A204.1 (cell line): ENCODE data around the gene CIB1.

Experiments used
- FAIRE-seq: peaks from 2 replicates; lab custom pipeline; 2012; peaks lifted over from hg19 to GRCh38; lab: Jason Lieb, UNC

Gene CIB1

GRCh38 chr15:90214553-90215196 lies 19.1 kb downstream of the CIB1 start:
- FAIRE-seq: no peak

GRCh38 chr15:90213818-90214204 lies 19.9 kb downstream of the CIB1 start:
- no peak for FAIRE-seq

GRCh38 chr15:90213122-90213817 lies 20.5 kb downstream of the CIB1 start:
- no peak for FAIRE-seq

- no peak for FAIRE-seq
Observed at GRCh38 chr15:90212221-90213098, 21.3 kb downstream of the CIB1 start.

- no peak for FAIRE-seq
Observed at GRCh38 chr15:90211440-90212143, 22.1 kb downstream of the CIB1 start.

GRCh38 chr15:90211009-90211408 lies 22.7 kb downstream of the CIB1 start:
- FAIRE-seq: no peak

- no peak for FAIRE-seq
Observed at GRCh38 chr15:90210593-90210992, 23.1 kb downstream of the CIB1 start.

- no peak for FAIRE-seq
Observed at GRCh38 chr15:90209591-90209990, 24.1 kb downstream of the CIB1 start.

GRCh38 chr15:90208356-90208755 lies 25.4 kb downstream of the CIB1 start:
- no peak for FAIRE-seq

- no peak for FAIRE-seq
Observed at GRCh38 chr15:90207252-90207651, 26.5 kb downstream of the CIB1 start.

- no peak for FAIRE-seq
Observed at GRCh38 chr15:90205886-90206285, 27.9 kb downstream of the CIB1 start.

- FAIRE-seq: no peak
Observed at GRCh38 chr15:90205050-90205848, 28.5 kb downstream of the CIB1 start.

- FAIRE-seq: no peak
Observed at GRCh38 chr15:90203922-90204321, 29.8 kb downstream of the CIB1 start.

GRCh38 chr15:90203473-90203872 lies 30.3 kb downstream of the CIB1 start:
- no peak for FAIRE-seq

- no peak for FAIRE-seq
Observed at GRCh38 chr15:90202929-90203328, 30.8 kb downstream of the CIB1 start.

GRCh38 chr15:90201944-90202375 lies 31.8 kb downstream of the CIB1 start:
- no peak for FAIRE-seq

- no peak for FAIRE-seq
Observed at GRCh38 chr15:90201130-90201943, 32.4 kb downstream of the CIB1 start, which contains the start of gene SEMA4B. Gene SEMA4B (plus strand): TSS chr15:90201330. CDS start chr15:90201579, 249 bp downstream.

GRCh38 chr15:90200534-90201129 lies 33.1 kb downstream of the CIB1 start:
- FAIRE-seq: no peak

GRCh38 chr15:90194655-90195054 lies 39.1 kb downstream of the CIB1 start:
- no peak for FAIRE-seq
